Measurements from ENCODE around the gene MAP1S.

DNA sequence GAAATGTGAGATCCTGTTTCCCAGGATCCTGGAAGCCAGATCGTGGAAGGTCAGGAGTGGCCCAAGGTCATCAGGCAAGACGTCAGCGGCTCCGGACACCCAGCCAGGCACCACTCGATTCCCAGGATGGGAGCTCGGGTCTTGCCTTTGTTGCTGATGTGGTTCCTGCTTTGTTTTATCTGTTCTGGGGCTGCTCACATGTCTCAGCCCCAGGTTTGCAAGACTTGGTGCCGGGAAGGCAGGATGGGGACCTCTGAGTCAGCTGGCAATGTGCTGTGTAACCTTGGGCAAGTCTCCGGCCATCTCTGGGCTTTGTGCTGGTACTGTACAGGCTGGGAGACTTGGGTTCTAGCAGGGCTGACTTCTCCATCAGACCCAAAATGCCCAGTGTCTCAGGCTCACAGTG lies 30.6 kb downstream of the MAP1S start:
- TF ChIP-seq CTCF (conservative IDR thresholded peaks at IDR 0.05; ENCODE audit: low read depth, low read length): no peak
- no peak for TF ChIP-seq POLR2A (IDR thresholded peaks at IDR 0.05; ENCODE audit: low read depth, low read length)
- TF ChIP-seq RCOR1 (IDR thresholded peaks at IDR 0.05; ENCODE audit: insufficient replicate concordance, low read length): no peak
- no peak for TF ChIP-seq CEBPB (IDR thresholded peaks at IDR 0.05; ENCODE audit: low read depth, low read length)
- no peak for TF ChIP-seq USF2 (IDR thresholded peaks at IDR 0.05; ENCODE audit: low read depth, low read length)
- no peak for TF ChIP-seq FOS (IDR thresholded peaks at IDR 0.05; ENCODE audit: low read depth, low read length)
- no peak for TF ChIP-seq NFE2L2 (IDR thresholded peaks at IDR 0.05; ENCODE audit: low read depth, low read length)
- TF ChIP-seq MXI1 (IDR thresholded peaks at IDR 0.05; ENCODE audit: borderline replicate concordance, low read depth, low read length): no peak
